Kidney (tissue), 14 donors: ENCODE data around the gene LSM3. TPM values are rescaled to one million over a fixed set of nuclear protein-coding genes. Genes with fewer than 3 reads are reported as not detected.

Experiments used
- DNase-seq, 5 donors: peaks; one replicate each; pipeline ENCODE4 v3.0.0-alpha.2; 2013 to 2020
- FAIRE-seq: peaks from 2 replicates; lab custom pipeline; 2012; peaks lifted over from hg19 to GRCh38; lab: Jason Lieb, UNC
- H3K27ac ChIP-seq, 2 donors: one replicate each; pipeline ENCODE4 v1.7.0; 2013; ENCODE audit warnings: low read depth in 2 of 2, low read length in 2 of 2, inconsistent platforms in 1 of 2
- H3K27me3 ChIP-seq: one replicate; pipeline ENCODE4 v1.7.1; 2013; ENCODE audit warnings: low read length, inconsistent platforms; ENCODE audit not compliant: control insufficient read depth, insufficient read depth
- H3K36me3 ChIP-seq, 3 donors: one replicate each; pipeline versions ENCODE4 v1.7.0 to v1.7.1; 2013; ENCODE audit warnings: low read length in 3 of 3, control low read depth in 1 of 3, inconsistent platforms in 1 of 3; ENCODE audit not compliant: insufficient read depth in 3 of 3, control insufficient read depth in 2 of 3
- H3K4me1 ChIP-seq, 3 donors: one replicate each; pipeline versions ENCODE4 v1.7.0 to v1.7.1; 2013; ENCODE audit warnings: low read length in 3 of 3, inconsistent platforms in 1 of 3, low read depth in 1 of 3; ENCODE audit not compliant: control insufficient read depth in 2 of 3, insufficient read depth in 2 of 3
- H3K4me3 ChIP-seq, 3 donors: one replicate each; pipeline versions ENCODE4 v1.7.0 to v1.8.1; 2013; ENCODE audit warnings: low read length in 3 of 3, control low read depth in 1 of 3, inconsistent platforms in 1 of 3
- H3K9ac ChIP-seq, 3 donors: one replicate each; pipeline versions ENCODE4 v1.7.0 to v1.7.1; 2013; ENCODE audit warnings: low read length in 3 of 3, control low read depth in 1 of 3, inconsistent platforms in 1 of 3
- H3K9me3 ChIP-seq, 3 donors: one replicate each; pipeline versions ENCODE4 v1.7.0 to v1.7.1; 2013; ENCODE audit warnings: low read length in 3 of 3, control low read depth in 1 of 3, inconsistent platforms in 1 of 3; ENCODE audit not compliant: control insufficient read depth in 2 of 3, insufficient read depth in 1 of 3
- CTCF ChIP-seq: IDR thresholded peaks from 3 replicates; pipeline ENCODE4 v1.5.1; 2012; ENCODE audit warnings: mild to moderate bottlenecking, moderate library complexity, borderline replicate concordance; ENCODE audit not compliant: insufficient read depth; ENCODE audit errors: extremely low read depth
- intact Hi-C: fragments of 100-400 bp; cut with DNase I; formaldehyde crosslinking; loops from one replicate; pipeline ENCODE4 v1.11.1; 2022
- polyA plus RNA-seq: library from polyadenylated mRNA; stranded (reverse); fragments of 350-450 nt; fragmentation: Illumina TruSeq; extraction: RNeasy Lipid Tissue Mini Kit (QIAGEN cat#74804); gene quantifications from one replicate; pipeline ENCODE4 v1.2.3, GENCODE V29; 2014; ENCODE audit warnings: low read depth, low replicate concordance; ENCODE audit not compliant: insufficient read depth
- total RNA-seq: library from RNA; stranded (reverse); fragmentation: NEBNext Ultra II Directional; extraction: Animal tissue kit (Norgen Biotek cat#: 25700); gene quantifications from one replicate; pipeline ENCODE4 v1.2.1, GENCODE V29; 2021
- donor health status: control.
- donor health status: control.
- donor health status: control.
- donor health status: control.
- donor health status: control.
- donor health status: DM: yes; HTN: yes; CAD: no.
- donor health status: Normal renal cell carcinoma (clear cell type).

The LSM3 gene
- total and polyA plus RNA-seq, 2 donors from 2014 or later = 11.9 to 30.2 TPM

DNA sequence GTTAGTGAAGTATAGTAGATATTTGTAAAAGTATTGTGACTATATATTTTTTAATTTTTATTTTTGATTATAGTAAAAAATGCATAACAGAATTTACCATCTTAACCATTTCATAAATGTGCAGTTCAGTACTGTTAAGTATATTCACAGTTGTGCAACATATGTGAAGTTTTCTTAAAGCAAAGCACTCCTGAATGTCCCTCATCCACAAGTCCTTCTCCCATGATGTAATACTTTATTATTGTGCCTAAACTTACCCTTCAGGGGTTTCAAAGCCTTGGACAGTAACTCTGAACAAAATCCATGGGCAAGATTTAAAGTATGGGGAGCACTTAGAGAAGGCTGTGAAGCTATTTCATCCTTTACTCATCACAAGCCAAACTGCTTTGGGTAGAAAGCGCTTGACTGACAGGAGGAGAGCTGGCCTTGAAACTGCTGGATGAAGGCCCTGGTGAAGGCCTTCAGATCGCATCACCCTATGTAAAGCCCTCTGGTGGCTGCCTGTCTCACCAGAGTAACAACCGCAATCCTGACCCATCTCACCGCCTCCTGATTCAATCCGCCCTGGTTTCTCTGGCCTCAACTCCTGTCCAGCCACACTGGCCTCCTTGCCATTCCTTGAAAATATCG, 28.0 kb downstream of the LSM3 start:
- Histone ChIP-seq H3K36me3 (no peaks in the 10 kb centered on the region), H3K27me3 (no peaks in the 10 kb centered on the region), H3K9me3 (no peaks in the 10 kb centered on the region), H3K9ac (no peak overlapping the region), H3K4me3 (no peak overlapping the region), H3K4me1 (peaks cover 18 to 29% (median 20%) of the 10 kb centered on the region in 3 donors), H3K27ac (no peak overlapping the region)
- TF ChIP-seq CTCF = no peak
- FAIRE-seq = no peak
- DNase-seq = no peak
- intact Hi-C loops = no loop called here

DNA sequence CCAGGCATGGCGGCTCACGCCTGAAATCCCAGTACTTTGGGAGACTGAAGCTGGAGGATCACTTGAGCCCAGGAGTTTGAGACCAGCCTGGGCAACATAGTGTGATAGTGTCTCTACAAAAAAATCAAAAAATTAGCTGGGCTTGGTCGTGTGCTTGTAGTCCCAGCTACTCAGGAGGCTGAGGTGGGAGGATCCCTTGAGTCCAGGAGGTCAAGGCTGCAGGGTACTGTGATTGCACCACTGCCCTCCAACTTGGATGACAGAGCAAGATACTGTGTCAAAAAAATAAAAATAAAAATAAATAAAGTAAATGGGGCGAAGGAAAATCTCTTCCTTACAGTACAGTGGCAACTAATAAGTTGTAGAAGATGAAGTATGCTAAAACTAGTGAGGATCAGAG, 29.6 kb downstream of the LSM3 start:
- FAIRE-seq = no peak
- H3K9ac ChIP-seq = no peak overlapping the region
- no peak overlapping the region for H3K27ac ChIP-seq
- H3K4me3 ChIP-seq = no peak overlapping the region
- intact Hi-C loops = no loop called here
- no peaks in the 10 kb centered on the region for H3K36me3 ChIP-seq
- H3K4me1 ChIP-seq = peaks cover 13 to 18% (median 17%) of the 10 kb centered on the region in 3 donors
- H3K27me3 ChIP-seq = no peaks in the 10 kb centered on the region
- no peak for DNase-seq
- TF ChIP-seq CTCF = no peak
- no peaks in the 10 kb centered on the region for H3K9me3 ChIP-seq

GRCh38 chr3:14208977-14209394, 30.4 kb downstream of the LSM3 start:
- no peak overlapping the region for H3K27ac ChIP-seq
- peak in 2 of 5 donors; percentile 29 to 54 for DNase-seq
- peaks cover 6 to 13% (median 9%) of the 10 kb centered on the region in 3 donors for H3K4me1 ChIP-seq
- H3K36me3 ChIP-seq = no peaks in the 10 kb centered on the region
- no peak overlapping the region for H3K4me3 ChIP-seq
- intact Hi-C loops = no loop called here
- H3K27me3 ChIP-seq = no peaks in the 10 kb centered on the region
- TF ChIP-seq CTCF = no peak
- no peak overlapping the region for H3K9ac ChIP-seq
- FAIRE-seq = no peak
- H3K9me3 ChIP-seq = no peaks in the 10 kb centered on the region
